ENCODE data around the gene TMEM183A. TPM values are rescaled to one million over a fixed set of nuclear protein-coding genes. Genes with fewer than 3 reads are reported as not detected.

The TMEM183A gene
- total RNA-seq, 4 donors from 2014 or later, result 104 to 253 (median 111) TPM

DNA sequence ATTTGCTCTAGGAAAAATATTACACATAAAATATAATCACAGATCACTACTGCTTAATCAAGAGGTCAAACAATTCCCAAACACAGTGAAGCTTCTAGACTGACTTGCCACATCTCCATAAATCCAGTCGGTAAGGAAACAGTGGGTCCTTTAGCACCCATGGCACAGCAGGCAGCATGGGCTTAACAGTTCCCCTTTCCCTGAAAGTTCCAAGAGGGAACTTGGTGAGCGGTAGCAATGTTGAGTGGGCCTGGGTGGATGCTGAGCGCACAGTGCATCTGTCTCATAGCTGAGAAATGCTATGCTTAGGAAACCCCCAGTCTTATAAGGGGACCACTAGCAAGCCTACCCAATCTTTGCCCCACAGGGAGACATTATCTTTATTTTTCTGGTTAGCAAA is 32.3 kb upstream of the TMEM183A start:
- 89 to 94% methylated on average over 3 of the region's 3 CpGs for WGBS, 2 donors (ENCODE audit: low coverage in 1 of 2)
- H3K27me3 ChIP-seq, result peaks cover 15% of the 10 kb centered on the region
- in situ Hi-C loops (cut with MboI; ENCODE audit: low pct_ligation_motif_present in 1 of 4, low pct_unique_long_range_greater_than_20kb in 1 of 4, low sequenced_read_pairs in 3 of 4), result loop anchor here in 1 of 4 donors (25.0 kb wide), 1 partner anchor 213 kb away; no protein-coding TSS in a partner anchor

DNA sequence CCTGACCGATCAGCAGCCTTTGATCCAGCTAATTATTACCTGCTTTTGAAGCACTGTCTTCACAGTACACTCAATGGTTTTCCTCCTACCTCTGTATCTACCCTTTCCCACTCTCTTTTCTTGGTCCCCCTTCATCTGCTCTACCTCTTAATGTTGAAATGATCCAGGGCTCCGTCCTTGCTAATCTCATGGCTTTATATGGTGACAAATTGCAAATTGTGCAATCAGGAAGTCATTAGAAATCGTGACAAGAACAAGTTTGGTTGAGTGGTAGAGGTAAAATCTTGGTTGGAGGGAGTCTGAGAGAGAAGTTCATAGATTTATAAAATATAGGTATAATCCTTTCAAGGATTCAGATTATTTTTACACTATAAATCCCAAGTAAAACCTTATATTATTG is 30.5 kb upstream of the TMEM183A start:
- H3K4me3 ChIP-seq, result no peak overlapping the region
- WGBS, 2 donors (ENCODE audit: low coverage in 1 of 2), result 22 to 39% methylated on average over 3 of the region's 3 CpGs
- peaks cover 15% of the 10 kb centered on the region for H3K27me3 ChIP-seq
- in situ Hi-C loops (cut with MboI; ENCODE audit: low pct_ligation_motif_present in 1 of 4, low pct_unique_long_range_greater_than_20kb in 1 of 4, low sequenced_read_pairs in 3 of 4), result loop anchor here in 1 of 4 donors (25.0 kb wide), 1 partner anchor 214 kb away; no protein-coding TSS in a partner anchor
- no peak overlapping the region for H3K27ac ChIP-seq
- intact Hi-C loops (cut with DNase I; ENCODE audit: low total_unique reads), result no loop called here
- TF ChIP-seq POLR2AphosphoS5 (IDR thresholded peaks at IDR 0.05), result no peak
- no peak for TF ChIP-seq POLR2A (IDR thresholded peaks at IDR 0.05)
- TF ChIP-seq, protein P1, sequence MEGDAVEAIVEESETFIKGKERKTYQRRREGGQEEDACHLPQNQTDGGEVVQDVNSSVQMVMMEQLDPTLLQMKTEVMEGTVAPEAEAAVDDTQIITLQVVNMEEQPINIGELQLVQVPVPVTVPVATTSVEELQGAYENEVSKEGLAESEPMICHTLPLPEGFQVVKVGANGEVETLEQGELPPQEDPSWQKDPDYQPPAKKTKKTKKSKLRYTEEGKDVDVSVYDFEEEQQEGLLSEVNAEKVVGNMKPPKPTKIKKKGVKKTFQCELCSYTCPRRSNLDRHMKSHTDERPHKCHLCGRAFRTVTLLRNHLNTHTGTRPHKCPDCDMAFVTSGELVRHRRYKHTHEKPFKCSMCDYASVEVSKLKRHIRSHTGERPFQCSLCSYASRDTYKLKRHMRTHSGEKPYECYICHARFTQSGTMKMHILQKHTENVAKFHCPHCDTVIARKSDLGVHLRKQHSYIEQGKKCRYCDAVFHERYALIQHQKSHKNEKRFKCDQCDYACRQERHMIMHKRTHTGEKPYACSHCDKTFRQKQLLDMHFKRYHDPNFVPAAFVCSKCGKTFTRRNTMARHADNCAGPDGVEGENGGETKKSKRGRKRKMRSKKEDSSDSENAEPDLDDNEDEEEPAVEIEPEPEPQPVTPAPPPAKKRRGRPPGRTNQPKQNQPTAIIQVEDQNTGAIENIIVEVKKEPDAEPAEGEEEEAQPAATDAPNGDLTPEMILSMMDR (IDR thresholded peaks at IDR 0.05), result no peak
- no peak for TF ChIP-seq EP300 (IDR thresholded peaks at IDR 0.05; ENCODE audit: low read depth)
- no peaks in the 10 kb centered on the region for H3K9me3 ChIP-seq
- H3K36me3 ChIP-seq, result no peaks in the 10 kb centered on the region
- DNase-seq, result no peak
- H3K4me1 ChIP-seq, result no peaks in the 10 kb centered on the region

More for the DNA sequence above, 32.3 kb upstream of the TMEM183A start:
- no peaks in the 10 kb centered on the region for H3K4me1 ChIP-seq
- H3K9me3 ChIP-seq, result no peaks in the 10 kb centered on the region
- no peak for DNase-seq
- H3K36me3 ChIP-seq, result no peaks in the 10 kb centered on the region
- TF ChIP-seq POLR2A (IDR thresholded peaks at IDR 0.05) (no peak), POLR2AphosphoS5 (IDR thresholded peaks at IDR 0.05) (no peak), EP300 (IDR thresholded peaks at IDR 0.05; ENCODE audit: low read depth) (no peak)
- TF ChIP-seq, protein P1 (IDR thresholded peaks at IDR 0.05), result no peak
- H3K4me3 ChIP-seq, result no peak overlapping the region
- intact Hi-C loops (cut with DNase I; ENCODE audit: low total_unique reads), result no loop called here
- H3K27ac ChIP-seq, result no peak overlapping the region

DNA sequence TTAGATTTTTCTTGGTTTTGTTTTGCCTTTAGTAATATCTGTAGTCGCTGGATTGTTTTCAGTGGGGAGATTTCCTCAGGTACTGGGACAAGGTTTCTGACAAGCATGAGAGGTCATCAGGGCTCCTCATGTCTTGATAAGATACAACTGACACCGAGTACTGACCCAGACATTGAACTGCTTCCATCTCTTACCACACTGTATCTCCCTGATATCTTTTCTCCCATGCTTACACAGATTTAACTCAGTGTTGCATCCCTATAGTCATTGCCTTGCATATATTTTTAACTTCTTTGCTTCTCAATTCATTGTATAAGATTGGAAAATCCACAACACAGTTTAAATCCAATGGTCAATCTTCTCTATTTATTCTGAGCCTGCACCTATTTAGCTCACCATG is 27.7 kb upstream of the TMEM183A start:
- TF ChIP-seq EP300 (IDR thresholded peaks at IDR 0.05; ENCODE audit: low read depth) (no peak), POLR2A (IDR thresholded peaks at IDR 0.05) (no peak), POLR2AphosphoS5 (IDR thresholded peaks at IDR 0.05) (no peak)
- TF ChIP-seq, protein P1 (IDR thresholded peaks at IDR 0.05), result no peak
- intact Hi-C loops (cut with DNase I; ENCODE audit: low total_unique reads), result no loop called here
- H3K9me3 ChIP-seq, result no peaks in the 10 kb centered on the region
- peaks cover 15% of the 10 kb centered on the region for H3K27me3 ChIP-seq
- 87 to 92% methylated on average over 2 of the region's 2 CpGs for WGBS, 2 donors (ENCODE audit: low coverage in 1 of 2)
- in situ Hi-C loops (cut with MboI; ENCODE audit: low pct_ligation_motif_present in 1 of 4, low pct_unique_long_range_greater_than_20kb in 1 of 4, low sequenced_read_pairs in 3 of 4), result loop anchor here in 1 of 4 donors (25.0 kb wide), 1 partner anchor 217 kb away; no protein-coding TSS in a partner anchor
- no peaks in the 10 kb centered on the region for H3K4me1 ChIP-seq
- H3K36me3 ChIP-seq, result no peaks in the 10 kb centered on the region
- no peak overlapping the region for H3K4me3 ChIP-seq
- DNase-seq, result no peak
- no peak overlapping the region for H3K27ac ChIP-seq

DNA sequence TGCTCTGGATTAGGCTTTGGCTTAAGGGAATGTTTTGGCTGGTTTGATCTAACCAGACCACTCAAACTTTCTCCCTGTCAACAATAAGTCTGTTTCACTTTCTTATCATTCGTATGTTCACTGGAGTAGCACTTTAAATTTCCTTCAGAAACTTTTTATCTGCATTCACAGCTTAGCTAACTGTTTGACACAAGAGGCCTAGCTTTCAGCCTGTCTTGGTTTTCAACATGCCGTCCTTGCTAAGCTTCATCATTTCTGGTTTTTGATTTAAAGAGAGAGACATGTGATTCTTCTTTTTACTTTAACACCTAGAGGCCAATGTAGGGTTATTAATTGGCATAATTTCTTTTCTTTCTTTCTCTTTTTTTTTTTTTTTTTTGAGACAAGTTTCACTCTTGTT is 25.2 kb upstream of the TMEM183A start:
- in situ Hi-C loops (cut with MboI; ENCODE audit: low pct_ligation_motif_present in 1 of 4, low pct_unique_long_range_greater_than_20kb in 1 of 4, low sequenced_read_pairs in 3 of 4), result loop anchor here in 1 of 4 donors (25.0 kb wide), 1 partner anchor 220 kb away; no protein-coding TSS in a partner anchor
- WGBS, 2 donors (ENCODE audit: low coverage in 1 of 2), result 83 to 92% methylated on average over 2 of the region's 2 CpGs
- Histone ChIP-seq H3K4me1 (no peaks in the 10 kb centered on the region), H3K36me3 (no peaks in the 10 kb centered on the region), H3K4me3 (no peak overlapping the region), H3K27ac (no peak overlapping the region), H3K27me3 (no peaks in the 10 kb centered on the region), H3K9me3 (no peaks in the 10 kb centered on the region)
- TF ChIP-seq POLR2AphosphoS5 (IDR thresholded peaks at IDR 0.05) (no peak), POLR2A (IDR thresholded peaks at IDR 0.05) (no peak), EP300 (IDR thresholded peaks at IDR 0.05; ENCODE audit: low read depth) (no peak)
- TF ChIP-seq, protein P1 (IDR thresholded peaks at IDR 0.05), result no peak
- intact Hi-C loops (cut with DNase I; ENCODE audit: low total_unique reads), result no loop called here
- no peak for DNase-seq

Data from transverse colon (tissue), 4 donors.